ENCODE results near the gene NAALADL2. TPM values are rescaled to one million over a fixed set of nuclear protein-coding genes. Genes with fewer than 3 reads are reported as not detected.

NAALADL2 gene
- total and polyA plus RNA-seq, 7 donors, result 0.56 to 3.3 (median 1.6) TPM

DNA sequence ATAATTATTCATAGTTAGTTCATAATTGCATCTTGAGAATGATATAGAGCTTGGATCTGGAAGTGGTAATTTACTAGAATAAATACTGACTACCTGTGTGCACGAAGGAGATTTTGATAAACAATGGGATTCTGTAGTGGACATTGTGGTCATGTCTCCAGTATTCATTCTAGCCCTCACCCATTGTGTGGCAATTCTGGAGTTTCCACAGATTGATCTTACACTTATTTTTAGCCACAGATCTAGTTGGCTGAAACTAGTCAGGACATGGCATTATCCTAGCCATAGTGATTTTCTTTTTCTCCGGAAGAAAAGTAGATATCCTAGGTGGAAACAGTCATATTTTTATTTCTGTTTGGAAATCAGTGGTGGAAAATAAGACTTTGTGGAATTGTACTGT is 833.1 kb downstream of the NAALADL2 start:
- DNase-seq (no peak), ATAC-seq (no peak)
- intact Hi-C loops (cut with DNase I), result no loop called here
- H3K9me3 ChIP-seq, result no peaks in the 10 kb centered on the region
- no peaks in the 10 kb centered on the region for H3K36me3 ChIP-seq (ENCODE audit: insufficient read depth in 1 of 2, low read depth in 1 of 2)
- H3K4me1 ChIP-seq, result no peaks in the 10 kb centered on the region
- no peaks in the 10 kb centered on the region for H3K27me3 ChIP-seq (ENCODE audit: insufficient read depth in 3 of 3, low read length in 2 of 3)
- TF ChIP-seq, protein P1, sequence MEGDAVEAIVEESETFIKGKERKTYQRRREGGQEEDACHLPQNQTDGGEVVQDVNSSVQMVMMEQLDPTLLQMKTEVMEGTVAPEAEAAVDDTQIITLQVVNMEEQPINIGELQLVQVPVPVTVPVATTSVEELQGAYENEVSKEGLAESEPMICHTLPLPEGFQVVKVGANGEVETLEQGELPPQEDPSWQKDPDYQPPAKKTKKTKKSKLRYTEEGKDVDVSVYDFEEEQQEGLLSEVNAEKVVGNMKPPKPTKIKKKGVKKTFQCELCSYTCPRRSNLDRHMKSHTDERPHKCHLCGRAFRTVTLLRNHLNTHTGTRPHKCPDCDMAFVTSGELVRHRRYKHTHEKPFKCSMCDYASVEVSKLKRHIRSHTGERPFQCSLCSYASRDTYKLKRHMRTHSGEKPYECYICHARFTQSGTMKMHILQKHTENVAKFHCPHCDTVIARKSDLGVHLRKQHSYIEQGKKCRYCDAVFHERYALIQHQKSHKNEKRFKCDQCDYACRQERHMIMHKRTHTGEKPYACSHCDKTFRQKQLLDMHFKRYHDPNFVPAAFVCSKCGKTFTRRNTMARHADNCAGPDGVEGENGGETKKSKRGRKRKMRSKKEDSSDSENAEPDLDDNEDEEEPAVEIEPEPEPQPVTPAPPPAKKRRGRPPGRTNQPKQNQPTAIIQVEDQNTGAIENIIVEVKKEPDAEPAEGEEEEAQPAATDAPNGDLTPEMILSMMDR (IDR thresholded peaks at IDR 0.05), result no peak
- WGBS, 3 donors, result 92 to 95% (median 94%) methylated on average over 2 of the region's 2 CpGs
- H3K4me3 ChIP-seq, result no peak overlapping the region
- H3K27ac ChIP-seq, result no peak overlapping the region

DNA sequence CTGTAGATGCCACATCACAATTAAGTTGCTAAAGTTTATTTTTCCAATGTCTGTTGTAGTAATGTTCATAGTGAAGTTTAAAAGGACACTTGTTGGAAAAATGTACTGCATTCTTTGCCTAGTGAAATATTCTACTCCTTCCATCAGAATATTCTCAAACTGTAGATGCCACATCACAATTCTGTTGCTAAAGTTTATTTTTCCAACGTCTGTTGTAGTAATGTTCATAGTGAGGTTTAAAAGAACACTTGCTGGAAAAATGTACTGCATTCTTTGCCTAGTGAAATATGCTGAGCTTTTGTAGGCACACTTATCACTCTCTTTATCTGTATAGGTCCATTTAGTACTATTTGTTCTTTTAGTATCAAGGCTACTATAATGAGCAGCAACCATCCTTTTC is 836.1 kb downstream of the NAALADL2 start:
- intact Hi-C loops (cut with DNase I), result no loop called here
- Histone ChIP-seq H3K9me3 (no peaks in the 10 kb centered on the region), H3K4me1 (no peaks in the 10 kb centered on the region), H3K36me3 (ENCODE audit: insufficient read depth in 1 of 2, low read depth in 1 of 2) (no peaks in the 10 kb centered on the region), H3K27me3 (ENCODE audit: insufficient read depth in 3 of 3, low read length in 2 of 3) (no peaks in the 10 kb centered on the region), H3K4me3 (no peak overlapping the region), H3K27ac (no peak overlapping the region)
- ATAC-seq (no peak), DNase-seq (no peak)
- WGBS, 3 donors, result 33 to 44% (median 34%) methylated on average over 1 of the region's 1 CpG
- TF ChIP-seq, protein P1 (IDR thresholded peaks at IDR 0.05), result no peak

GRCh38 chr3:175702956-175703355 is 843.8 kb downstream of the NAALADL2 start:
- TF ChIP-seq, protein P1 (IDR thresholded peaks at IDR 0.05), result no peak
- Histone ChIP-seq H3K4me1 (no peaks in the 10 kb centered on the region), H3K36me3 (ENCODE audit: insufficient read depth in 1 of 2, low read depth in 1 of 2) (no peaks in the 10 kb centered on the region), H3K9me3 (no peaks in the 10 kb centered on the region), H3K27ac (no peak overlapping the region), H3K27me3 (ENCODE audit: insufficient read depth in 3 of 3, low read length in 2 of 3) (no peaks in the 10 kb centered on the region), H3K4me3 (no peak overlapping the region)
- intact Hi-C loops (cut with DNase I), result no loop called here
- DNase-seq (no peak), ATAC-seq (no peak)

GRCh38 chr3:175704366-175705055 is 845.4 kb downstream of the NAALADL2 start:
- ATAC-seq (no peak), DNase-seq (no peak)
- H3K27me3 ChIP-seq (ENCODE audit: insufficient read depth in 3 of 3, low read length in 2 of 3), result no peaks in the 10 kb centered on the region
- H3K4me3 ChIP-seq, result no peak overlapping the region
- TF ChIP-seq, protein P1 (IDR thresholded peaks at IDR 0.05), result no peak
- intact Hi-C loops (cut with DNase I), result no loop called here
- no peaks in the 10 kb centered on the region for H3K36me3 ChIP-seq (ENCODE audit: insufficient read depth in 1 of 2, low read depth in 1 of 2)
- H3K27ac ChIP-seq, result no peak overlapping the region
- no peaks in the 10 kb centered on the region for H3K9me3 ChIP-seq
- WGBS, 3 donors, result 92 to 96% (median 92%) methylated on average over 6 of the region's 6 CpGs
- H3K4me1 ChIP-seq, result no peaks in the 10 kb centered on the region

DNA sequence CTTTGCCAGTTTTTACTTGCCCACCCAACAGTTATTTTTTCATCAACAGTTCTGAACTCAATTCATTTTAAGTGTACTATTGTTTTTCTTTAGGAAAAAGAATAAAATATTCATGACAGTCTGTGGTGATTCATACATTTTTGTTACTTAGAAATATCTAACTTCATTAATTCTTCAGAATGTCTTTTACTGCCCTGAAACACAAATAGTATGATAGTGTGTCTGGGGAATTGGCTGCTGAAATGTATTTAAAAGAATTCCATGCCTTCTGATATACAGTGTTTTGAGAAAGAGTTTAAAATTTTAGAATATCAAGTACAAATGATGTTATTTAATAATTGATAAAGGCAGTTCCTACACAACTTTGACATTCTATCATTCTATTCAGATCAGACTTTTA is 854.1 kb downstream of the NAALADL2 start:
- Histone ChIP-seq H3K27me3 (ENCODE audit: insufficient read depth in 3 of 3, low read length in 2 of 3) (no peaks in the 10 kb centered on the region), H3K4me1 (no peaks in the 10 kb centered on the region), H3K9me3 (no peaks in the 10 kb centered on the region), H3K36me3 (ENCODE audit: insufficient read depth in 1 of 2, low read depth in 1 of 2) (no peaks in the 10 kb centered on the region), H3K27ac (no peak overlapping the region), H3K4me3 (no peak overlapping the region)
- no peak for DNase-seq
- ATAC-seq, result no peak
- TF ChIP-seq, protein P1 (IDR thresholded peaks at IDR 0.05), result no peak
- intact Hi-C loops (cut with DNase I), result no loop called here

Data from psoas muscle (tissue), 8 donors.